SIG-M5 (cell line): ENCODE results near the gene ACVR1.

Experiments used
- DNase-seq: peaks from one replicate; lab custom pipeline; 2025; lab: John Stamatoyannopoulos, UW

ACVR1 gene

DNA sequence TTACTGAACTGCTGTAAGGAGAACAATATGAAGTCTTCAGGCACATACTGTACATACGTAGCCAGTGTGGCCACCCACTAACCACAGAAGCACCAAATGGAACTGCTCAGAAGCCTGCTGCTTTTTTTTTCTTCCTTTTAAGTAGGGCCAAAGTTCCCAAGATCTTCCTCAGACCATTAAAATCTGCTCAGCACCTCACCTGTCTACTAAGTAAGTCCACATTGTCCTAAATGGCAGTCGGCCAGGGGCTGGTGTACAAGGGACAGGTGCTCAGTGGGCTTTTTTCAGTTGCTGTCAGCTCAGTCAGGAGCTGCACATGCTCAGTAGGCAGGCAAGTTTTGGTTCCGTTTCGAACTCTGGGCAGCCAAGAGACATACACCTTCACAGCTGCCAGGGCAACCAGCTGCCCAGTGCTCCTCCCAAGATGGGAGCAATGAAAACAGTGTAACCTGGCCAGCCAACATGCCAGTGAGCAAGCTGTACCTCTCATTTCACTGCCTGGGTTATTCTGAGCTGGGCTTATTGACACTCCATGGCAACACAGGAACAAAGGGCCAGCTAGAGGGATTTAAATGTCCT lies 86.1 kb downstream of the ACVR1 start:
- DNase-seq = no peak

DNA sequence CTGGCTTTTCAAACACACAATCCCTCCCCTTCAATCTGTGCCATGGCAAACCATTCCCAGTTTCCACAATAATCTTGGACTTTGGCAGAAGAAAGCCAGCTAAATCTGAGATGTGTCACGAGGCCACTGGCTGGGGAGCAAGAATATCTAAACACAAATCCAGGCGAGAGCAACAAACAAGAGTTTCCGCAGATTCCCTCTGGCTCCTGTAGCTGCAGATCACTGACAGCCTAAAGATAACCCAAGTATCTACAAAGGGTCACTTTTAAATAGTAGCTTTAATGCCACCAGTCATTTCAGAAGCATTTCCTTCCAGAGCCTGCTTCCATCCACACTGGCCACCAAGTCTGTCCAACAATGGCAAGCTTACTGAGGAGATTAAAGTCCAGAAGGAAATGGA lies 86.9 kb downstream of the ACVR1 start:
- no peak for DNase-seq

DNA sequence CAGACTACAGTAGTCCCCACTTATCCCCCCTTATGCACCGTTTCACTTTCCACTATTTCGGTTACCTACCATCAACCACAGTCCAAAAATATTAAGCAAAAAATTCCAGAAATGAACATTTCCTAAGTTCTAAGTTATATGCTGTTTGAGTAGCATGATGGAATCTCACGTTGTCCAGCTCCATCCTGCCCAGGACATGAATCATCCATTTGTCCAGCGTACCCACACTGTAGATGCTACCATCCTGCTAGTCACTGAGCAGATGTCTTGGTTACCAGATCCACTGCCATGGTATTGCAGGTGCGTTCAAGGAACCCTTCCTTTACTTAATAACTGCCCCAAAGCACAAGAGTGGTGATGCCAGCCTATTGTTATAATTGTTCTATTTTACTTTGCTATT lies 87.9 kb downstream of the ACVR1 start:
- DNase-seq = no peak

DNA sequence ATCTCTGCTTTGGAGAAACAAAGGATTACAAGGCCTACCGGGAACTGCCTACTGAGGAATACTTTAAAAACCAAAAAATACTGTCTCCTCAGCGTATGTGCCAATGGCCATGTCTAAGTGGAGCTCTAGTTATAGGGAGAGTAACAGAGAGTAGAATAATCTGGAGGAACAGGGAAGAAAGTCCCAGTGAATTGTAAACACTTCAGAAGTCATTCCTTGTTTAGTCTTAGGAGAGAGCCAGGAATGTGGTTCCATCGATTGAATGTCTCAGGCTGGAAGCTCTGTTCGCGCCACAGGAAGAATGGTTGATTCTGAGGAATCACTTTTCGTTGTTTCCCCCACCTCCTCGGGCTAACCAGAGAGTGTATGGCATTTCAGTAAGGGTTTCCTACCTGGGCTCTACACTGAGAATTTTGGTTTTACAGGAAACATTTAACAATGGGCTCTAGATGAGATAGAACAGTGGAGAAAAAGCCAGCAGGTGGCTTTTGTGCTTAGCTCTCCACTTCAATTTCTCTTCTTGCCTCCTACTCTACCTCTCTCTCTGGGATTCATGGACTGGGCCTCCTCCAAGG lies 88.7 kb downstream of the ACVR1 start:
- no peak for DNase-seq

DNA sequence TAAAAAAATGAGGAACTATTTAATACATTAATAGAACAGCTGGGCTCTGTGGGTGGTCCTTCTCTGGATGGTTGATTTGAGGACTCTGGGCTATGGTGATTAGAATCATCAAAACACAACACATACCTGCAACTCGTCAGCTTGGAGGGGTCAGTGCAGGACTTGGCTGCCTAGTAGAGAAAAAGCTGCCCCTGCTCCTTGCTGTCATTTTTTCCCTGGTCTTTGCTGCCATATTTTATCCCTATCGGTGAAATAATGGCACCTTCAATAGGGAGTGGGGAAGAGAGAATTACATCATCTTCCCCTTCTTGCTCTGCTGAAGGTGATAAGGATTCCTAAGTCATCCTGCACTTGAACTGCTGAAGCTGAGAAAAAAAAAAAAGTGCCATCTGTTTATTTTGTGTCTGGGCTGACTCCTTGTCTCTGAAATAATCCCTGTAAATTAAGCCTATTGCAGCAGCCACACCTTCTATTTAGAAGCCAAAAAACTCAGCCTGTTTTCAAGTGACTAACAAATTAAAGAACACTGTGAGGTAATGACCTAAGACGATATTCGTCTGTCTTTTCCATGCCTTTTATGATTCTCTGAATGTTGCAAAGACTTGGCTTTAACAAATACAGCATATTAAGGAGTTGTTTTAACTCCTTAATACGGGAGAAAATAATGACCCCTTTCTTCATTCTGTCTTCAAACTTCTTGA lies 89.3 kb downstream of the ACVR1 start:
- no peak for DNase-seq

DNA sequence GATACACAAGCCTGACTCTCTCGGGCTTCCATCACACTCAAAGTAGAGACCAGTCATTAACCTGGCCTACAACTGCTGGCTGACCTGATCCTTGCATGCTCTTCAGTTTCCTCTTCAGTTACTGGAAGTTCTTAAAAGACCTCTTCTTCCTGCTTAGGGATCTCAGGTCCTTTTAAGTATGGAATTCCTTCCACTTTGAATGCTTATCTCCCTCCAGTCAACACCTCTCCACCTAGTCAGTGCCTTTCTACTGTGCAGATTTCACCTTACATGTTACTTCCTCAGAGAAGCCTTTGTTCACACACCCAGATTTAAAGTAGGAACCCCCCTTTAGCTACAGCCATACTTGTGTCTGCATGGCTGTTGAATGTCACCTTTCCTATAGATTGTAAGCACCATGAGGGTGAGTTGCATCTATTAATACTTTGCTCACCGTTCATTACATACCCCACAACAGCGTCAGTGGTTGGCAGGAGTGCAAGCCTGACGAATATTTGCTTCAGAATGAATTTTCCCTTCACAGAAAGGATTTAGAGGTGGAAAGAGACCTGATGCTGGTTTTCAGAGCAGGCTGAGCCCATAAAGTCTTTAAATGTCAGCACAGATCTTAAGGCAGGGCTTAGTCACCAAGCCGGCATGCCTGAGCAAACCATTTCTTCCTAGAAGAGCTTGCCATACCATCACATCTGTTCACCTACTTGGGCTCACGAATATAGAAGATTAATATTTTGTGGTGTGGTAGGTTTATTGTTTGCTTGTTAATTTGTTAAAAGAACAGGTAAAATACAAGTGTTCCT lies 90.1 kb downstream of the ACVR1 start:
- no peak for DNase-seq

DNA sequence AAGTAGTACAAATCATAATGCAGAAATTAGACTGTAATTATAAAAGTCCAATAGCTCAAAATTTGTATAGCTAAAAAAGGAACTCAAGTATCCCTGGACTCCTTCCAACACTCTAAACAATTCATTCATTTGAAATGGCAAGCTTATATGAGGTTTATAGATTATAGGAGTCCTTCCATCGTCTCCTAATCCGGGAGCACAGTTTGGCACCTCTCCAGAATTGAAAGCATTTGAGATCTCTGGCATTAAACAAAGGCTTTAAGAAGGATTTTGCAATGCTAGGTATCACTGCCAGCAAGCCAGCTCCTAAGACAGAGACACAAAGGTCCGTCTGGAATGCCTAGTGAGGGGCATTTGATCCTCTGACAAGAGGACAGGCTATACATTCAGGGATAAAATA lies 90.9 kb downstream of the ACVR1 start:
- DNase-seq = no peak

DNA sequence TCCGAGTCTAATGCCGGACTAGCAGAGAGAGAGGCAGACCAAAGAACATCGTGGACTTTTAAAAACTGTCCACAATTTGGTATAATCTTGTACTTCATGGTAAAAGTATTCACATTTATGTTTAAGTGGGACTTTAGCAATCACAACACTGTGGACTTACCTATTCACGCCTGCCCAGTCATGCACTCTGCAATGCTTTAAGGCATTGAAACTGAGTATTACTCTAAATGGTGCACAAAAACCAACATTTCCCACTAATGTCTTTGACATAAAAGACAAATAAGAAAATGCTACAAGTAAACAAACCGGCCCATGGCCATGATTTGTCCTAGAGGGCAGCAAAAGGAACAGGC lies 91.3 kb downstream of the ACVR1 start:
- no peak for DNase-seq

DNA sequence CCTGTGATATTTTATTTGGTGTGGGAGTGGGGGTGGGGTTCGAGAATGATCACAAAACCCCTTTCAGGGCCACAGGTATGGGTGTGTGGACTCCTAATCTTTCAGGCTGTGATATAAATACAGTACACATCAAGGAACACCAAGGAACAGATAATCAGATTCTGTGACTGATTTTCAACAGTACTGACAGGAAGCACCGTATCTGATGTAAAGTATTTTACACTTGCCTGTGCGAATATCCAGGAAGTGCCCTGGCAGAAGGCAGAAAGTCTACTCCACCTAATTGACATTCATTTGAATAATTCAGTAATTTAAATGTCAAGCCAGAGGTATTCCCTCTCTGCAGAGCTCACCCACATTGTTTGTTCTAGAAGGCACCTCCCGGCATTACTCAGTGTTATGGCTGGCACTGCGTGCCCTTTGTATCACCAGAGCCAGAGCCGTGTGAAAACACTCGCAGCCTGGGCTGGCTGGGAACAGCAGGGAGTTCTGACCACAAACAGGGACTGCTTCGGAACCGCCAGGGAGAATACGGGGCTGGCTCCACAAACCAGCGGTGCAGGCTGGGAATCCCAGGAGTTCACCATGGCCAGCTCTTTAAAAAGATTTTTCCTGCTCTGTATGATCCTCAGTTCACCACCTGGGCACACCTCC lies 91.8 kb downstream of the ACVR1 start:
- no peak for DNase-seq

DNA sequence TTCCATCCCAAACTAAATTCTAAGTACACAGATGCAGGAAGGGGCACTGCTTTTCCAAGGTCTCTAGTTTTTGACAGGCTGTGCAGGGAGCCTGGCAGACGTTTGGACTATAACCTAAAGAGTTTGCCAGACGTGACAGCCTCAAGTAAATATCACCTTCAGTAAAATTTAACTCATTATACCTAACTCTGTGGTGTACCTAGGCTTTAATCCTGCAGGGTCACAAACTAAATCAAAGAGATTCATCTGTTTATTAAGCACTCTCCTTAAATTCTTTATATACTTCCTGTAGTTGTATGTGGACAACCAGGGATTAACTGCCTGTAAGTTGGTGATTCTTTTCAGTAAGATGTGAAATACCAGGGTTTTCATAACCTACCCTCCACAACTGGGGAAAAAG lies 92.9 kb downstream of the ACVR1 start:
- no peak for DNase-seq

DNA sequence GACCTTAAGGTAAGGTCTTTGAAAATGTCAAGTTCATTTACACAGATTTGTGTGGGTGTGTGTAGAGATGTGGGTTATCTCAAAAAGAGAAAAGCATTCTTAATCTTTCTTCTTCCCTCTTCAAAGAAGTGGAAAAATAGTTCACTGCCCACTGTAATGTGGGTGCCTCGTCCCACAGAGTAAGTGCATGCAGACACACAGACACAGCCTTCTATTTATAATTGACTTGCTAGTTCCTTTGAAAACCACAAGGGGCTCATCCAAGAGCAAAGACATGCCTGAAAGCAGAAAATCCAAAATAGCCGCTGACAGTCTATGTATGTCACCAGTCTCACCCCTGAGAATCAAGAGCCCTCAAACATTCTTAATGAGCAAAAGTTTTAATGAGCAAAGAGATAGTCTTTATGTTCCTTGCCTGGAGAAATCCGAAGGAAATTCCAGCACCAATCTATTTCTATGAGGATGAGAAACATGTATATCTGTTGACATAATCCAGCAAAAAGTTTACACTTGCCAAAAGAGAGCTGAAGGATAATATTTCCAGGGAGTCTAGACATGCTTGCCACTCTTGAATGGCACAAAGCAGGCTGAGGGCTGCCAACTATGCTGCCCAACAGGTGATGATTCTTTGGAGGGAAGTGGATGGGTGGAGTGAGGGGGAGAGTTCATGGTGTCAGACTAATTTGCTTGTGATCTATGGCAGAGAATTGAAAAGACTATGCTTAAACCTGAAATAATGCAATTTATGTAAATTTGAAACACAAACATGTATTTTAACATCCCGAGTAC lies 93.9 kb downstream of the ACVR1 start:
- no peak for DNase-seq

DNA sequence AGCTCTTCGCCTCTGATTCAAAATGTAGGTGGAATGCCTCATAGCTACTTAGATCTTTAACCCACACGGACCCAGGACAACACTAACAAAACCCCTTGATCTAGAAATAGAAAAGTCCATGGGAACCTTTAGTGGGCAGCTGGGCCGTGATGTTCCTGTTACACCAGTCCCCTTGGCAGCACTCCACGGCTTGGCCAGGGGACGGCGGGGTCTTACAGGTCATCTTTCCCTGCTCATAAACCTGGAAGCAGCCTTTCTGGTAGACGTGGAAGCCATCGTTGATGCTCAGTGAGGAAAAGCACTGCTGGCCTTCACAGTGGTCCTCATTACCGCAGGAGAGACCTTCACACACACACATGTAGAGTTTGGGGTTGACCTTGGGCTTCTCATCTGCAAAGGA lies 95.9 kb downstream of the ACVR1 start:
- DNase-seq = no peak

DNA sequence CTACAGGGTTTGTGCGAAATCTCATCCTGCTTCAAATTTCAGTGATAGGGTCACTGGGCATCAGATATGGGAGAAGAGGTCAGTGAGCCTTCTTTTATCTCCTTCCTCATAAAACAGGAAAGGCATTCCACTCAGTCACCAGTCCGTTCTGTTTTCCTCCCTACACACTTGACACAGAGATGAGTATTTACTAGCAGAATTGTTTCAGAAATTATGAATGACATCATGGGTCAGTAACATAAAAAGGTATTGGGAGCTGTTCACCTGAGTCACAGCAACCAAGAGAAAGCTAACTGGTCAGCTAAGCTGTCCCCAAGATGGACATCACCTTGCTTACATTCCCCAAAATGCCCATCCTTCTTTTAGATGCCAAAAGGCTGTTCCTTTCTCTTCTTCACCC lies 96.3 kb downstream of the ACVR1 start:
- no peak for DNase-seq

DNA sequence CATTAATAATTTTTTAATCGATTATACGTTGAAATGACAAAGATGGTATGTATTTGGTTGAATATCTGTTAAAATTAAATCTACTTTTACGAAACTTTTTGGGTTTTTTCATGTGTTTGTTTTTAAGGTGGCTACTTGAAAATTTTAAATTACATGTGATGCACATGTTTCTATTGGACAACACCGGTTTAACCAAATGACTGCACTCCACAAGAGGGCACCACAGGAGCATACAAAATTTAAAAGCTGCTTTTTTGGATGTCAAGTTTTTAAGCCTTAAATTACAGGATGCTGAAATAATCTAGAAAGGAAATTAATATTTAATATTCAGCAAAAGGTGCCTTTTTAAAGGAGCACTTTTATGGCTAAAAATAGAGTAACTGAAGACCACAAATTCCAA lies 98.7 kb downstream of the ACVR1 start:
- no peak for DNase-seq

DNA sequence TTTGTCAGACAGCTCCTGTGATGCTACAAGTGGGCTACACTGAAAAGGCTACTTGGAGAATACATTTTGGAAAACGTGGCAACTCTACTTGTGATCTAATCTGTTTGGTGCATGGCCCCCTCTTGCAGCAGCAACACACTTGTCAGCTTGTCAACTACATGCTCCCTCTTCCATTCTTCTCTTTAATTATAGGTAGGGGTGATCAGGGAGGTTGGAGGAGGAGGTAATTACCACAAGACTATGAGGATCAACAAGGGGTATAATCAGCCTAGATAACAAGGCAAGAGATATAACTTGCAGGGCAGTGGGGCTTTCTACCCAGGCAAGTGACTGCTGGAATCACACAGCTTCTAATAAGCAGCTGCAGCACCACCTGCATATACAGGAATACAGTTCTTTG lies 104.9 kb downstream of the ACVR1 start:
- no peak for DNase-seq

DNA sequence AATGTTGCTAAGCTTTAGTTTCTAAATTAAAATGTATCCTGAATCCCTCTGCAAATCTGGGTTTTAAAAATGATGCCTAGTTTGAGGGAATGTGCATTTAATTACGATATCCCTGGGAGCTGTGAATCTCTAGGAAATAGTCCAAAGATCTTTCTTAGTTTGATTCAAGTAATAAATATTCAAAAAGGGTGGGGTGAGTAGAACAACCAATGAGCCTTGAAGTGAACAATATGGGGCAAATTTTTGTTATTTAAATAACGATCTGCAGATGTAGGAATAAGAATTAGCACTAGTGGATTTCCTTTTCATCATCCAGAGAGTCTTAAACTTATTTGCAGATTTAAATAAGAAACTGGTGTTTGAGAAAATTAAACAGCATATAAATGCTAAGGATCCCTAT lies 106.3 kb downstream of the ACVR1 start:
- DNase-seq = no peak

DNA sequence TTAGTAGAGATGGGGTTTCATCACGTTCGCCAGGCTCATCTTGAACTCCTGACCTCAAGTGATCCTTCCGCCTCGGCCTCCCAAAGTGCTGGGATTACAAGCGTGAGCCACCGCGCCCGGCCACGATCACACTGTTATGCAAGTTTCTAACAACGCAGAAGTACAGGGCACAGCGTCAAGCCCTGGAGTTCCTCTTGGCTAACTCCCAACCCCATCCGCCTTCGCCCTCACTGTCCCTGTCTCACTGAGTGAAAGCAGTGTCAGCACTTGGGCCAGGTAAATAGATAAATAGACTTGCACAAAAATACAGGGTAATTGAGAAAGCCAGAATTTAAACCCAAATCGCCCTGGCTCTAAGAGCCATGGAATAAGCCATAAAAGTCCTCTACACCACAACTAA lies 111.7 kb downstream of the ACVR1 start:
- DNase-seq = no peak

DNA sequence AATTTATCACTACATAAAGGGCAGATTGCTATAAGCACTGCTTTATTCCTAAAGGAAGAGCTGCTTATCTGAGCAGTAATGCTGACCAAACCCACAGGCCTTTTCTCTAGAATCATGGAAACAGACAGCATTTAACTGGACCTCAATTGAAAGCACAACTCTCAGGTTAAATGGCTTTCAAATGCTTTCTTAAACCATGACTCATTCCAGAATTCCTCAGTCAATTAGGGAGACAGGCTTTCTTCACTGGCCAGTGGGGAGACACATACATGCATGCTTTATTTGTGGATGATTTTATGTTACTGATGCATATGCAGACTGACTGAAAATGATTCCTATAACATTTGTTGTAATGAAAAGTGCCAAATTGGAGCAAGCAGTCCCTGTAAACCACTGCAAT lies 114.6 kb downstream of the ACVR1 start:
- DNase-seq = no peak

DNA sequence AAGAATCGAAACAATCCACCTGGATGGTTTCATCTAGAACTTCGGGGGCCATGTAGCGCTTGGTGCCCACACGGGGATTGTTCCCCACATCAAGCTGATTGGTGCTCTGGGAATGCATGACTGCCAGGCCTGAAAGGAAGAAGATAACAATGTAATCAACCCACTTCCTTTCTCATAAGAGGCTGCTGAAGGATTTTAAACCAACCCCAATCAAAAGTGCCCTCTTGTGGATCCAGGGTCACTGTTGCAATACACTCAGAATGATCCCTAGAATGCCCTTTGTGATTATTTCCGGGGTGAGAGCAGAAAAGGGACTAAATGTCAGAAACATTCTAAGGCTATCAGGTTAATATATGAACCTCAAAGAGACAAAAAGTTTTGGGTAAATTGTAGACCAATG lies 115.2 kb downstream of the ACVR1 start:
- DNase-seq = no peak

DNA sequence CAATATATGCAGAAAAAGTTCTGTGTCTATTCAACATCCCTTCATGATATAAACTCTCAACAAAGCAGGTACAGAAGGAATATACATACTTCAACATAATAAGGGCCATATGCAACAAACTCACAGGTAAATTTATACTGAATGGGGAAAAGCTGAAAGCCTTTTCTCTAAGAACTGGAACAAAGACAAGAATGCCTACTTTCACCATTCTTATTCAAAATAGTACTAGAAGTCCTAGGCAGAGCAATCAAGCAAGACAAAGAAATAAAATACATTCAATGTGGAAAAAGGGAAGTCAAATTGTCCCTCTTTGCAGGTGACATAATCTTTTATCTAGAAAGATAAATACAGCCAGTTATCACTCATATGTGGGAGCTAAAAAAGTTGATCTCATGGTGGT lies 116.3 kb downstream of the ACVR1 start:
- DNase-seq = no peak

DNA sequence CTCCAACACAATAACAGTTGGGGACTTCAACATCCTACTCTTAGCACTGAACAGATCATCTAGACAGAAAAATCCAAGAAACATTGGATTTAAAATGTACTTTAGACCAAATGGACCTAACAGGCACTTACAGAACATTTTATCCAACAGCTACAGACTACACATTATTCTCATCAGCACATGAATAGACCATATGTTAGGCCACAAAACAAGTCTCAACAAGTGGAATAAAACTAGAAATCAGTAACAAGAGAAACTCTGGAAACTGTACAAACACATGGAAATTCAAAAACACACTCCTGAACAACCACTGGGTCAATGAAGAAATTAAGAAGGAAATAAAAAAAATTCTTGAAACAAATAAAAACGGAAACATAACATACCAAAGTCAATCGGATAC lies 117.5 kb downstream of the ACVR1 start:
- no peak for DNase-seq

DNA sequence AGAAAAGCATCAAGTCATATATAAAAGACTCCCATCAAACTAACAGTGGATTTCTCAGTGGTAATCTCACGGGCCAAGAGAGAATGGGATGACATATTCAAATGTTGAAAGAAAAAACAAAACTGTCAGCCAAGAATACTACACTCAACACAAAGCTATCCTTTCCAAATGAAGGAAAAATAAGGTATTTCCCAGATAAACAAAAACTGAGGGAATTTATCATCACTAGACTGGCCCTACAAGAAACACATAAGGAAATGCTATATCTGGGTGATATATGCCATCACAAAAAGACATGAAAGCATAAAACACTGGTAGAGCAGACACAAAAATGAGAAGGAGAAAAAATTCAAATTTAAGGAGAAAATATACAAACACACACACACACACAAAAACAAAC lies 118.6 kb downstream of the ACVR1 start:
- DNase-seq = no peak
